GM19438 (cell line): Measurements from ENCODE around the gene EEF1G.
A peak's percentile ranks its signal among the peaks of the same experiment; 100 is the strongest.
"Not testable (repeated sequence)": the region's sequence is repeated elsewhere in the genome, so short reads cannot be mapped to it uniquely, and the experiment has no call there.

Source experiments
- ATAC-seq: cut with Tn5 transposase; IDR thresholded peaks from one replicate; pipeline ENCODE4 v1.9.1; 2021; ENCODE audit warnings: low read depth; ENCODE audit not compliant: unreplicated experiment

EEF1G gene

GRCh38 chr11:62604460-62605120, 30.9 kb upstream of the EEF1G start:
- no peak for ATAC-seq

- ATAC-seq: no peak
Measured at GRCh38 chr11:62603776-62604299, 30.1 kb upstream of the EEF1G start.

- no peak for ATAC-seq
Measured at GRCh38 chr11:62603072-62603408, 29.3 kb upstream of the EEF1G start.

GRCh38 chr11:62602141-62603071, 28.7 kb upstream of the EEF1G start:
- no peak for ATAC-seq

- peak; percentile 72 for ATAC-seq
Measured at GRCh38 chr11:62601372-62602140, 27.9 kb upstream of the EEF1G start, which contains the start of gene MTA2. MTA2 (minus strand) TSS chr11:62601865; CDS start chr11:62601450, 415 bp downstream.

- ATAC-seq: no peak
Measured at GRCh38 chr11:62601122-62601371, 27.4 kb upstream of the EEF1G start.

- ATAC-seq: no peak
Measured at GRCh38 chr11:62600367-62601121, 26.9 kb upstream of the EEF1G start.

GRCh38 chr11:62599901-62600300, 26.2 kb upstream of the EEF1G start:
- ATAC-seq: no peak

- peak; percentile 51 for ATAC-seq
Measured at GRCh38 chr11:62599069-62599696, 25.5 kb upstream of the EEF1G start.

- no peak for ATAC-seq
Measured at GRCh38 chr11:62595124-62595523, 21.4 kb upstream of the EEF1G start.

- no peak for ATAC-seq
Measured at GRCh38 chr11:62593434-62594044, 19.8 kb upstream of the EEF1G start.

- ATAC-seq: no peak
Measured at GRCh38 chr11:62592989-62593421, 19.3 kb upstream of the EEF1G start.

- ATAC-seq: no peak
Measured at GRCh38 chr11:62592146-62592815, 18.6 kb upstream of the EEF1G start.

- peak; percentile 89 for ATAC-seq
Measured at GRCh38 chr11:62591448-62592145, 17.9 kb upstream of the EEF1G start, which contains the start of gene TUT1. TUT1 (minus strand) TSS chr11:62591523; CDS start chr11:62591485, 38 bp downstream.

- ATAC-seq: no peak
Measured at GRCh38 chr11:62588966-62589637, 15.4 kb upstream of the EEF1G start.

GRCh38 chr11:62585356-62585755, 11.7 kb upstream of the EEF1G start:
- not testable (repeated sequence) for ATAC-seq

- not testable (repeated sequence) for ATAC-seq
Measured at GRCh38 chr11:62581735-62582134, 8.0 kb upstream of the EEF1G start.
